CD4-positive, alpha-beta memory T cell (primary cell): Measurements from ENCODE around the gene CACNA1H. TPM values are rescaled to one million over a fixed set of nuclear protein-coding genes. Genes with fewer than 3 reads are reported as not detected.

Experiments
- CTCF ChIA-PET: fragments of 350-600 bp; sonication (Branson Sonifier 250); formaldehyde crosslinking; loops from one replicate; lab custom pipeline; 2021; ENCODE audit warnings: inconsistent platforms; ENCODE audit not compliant: partially characterized antibody; lab: Charles Lee
- POLR2A ChIA-PET: fragments of 350-600 bp; sonication (Branson Sonifier 250); formaldehyde crosslinking; loops from one replicate; lab custom pipeline; 2021; ENCODE audit not compliant: partially characterized antibody; lab: Charles Lee
- DNase-seq, 5 donors: peaks; one replicate each; pipeline versions ENCODE4 v3.0.0 to v3.0.0-alpha.2; 2020 to 2022; ENCODE audit warnings: mixed read lengths in 1 of 5
- H3K27ac ChIP-seq: one replicate; pipeline ENCODE4 v1.7.0; 2013; ENCODE audit warnings: low read depth, low read length
- H3K27me3 ChIP-seq: 2 replicates; pipeline ENCODE4 v1.7.0; 2013; ENCODE audit warnings: mild to moderate bottlenecking, low read length, moderate library complexity; ENCODE audit not compliant: insufficient read depth
- H3K36me3 ChIP-seq: 2 replicates; pipeline ENCODE4 v1.7.0; 2013; ENCODE audit warnings: mild to moderate bottlenecking, low read length, moderate library complexity; ENCODE audit not compliant: insufficient read depth
- H3K4me1 ChIP-seq: 2 replicates; pipeline ENCODE4 v1.7.0; 2013; ENCODE audit warnings: mild to moderate bottlenecking, low read length, moderate library complexity; ENCODE audit not compliant: insufficient read depth
- H3K4me3 ChIP-seq, 2 donors: one replicate each; pipeline ENCODE4 v1.7.0; 2013; ENCODE audit warnings: low read length in 2 of 2, mild to moderate bottlenecking in 1 of 2
- H3K9me3 ChIP-seq, 2 donors: one replicate each; pipeline ENCODE4 v1.7.0; 2013; ENCODE audit warnings: low read length in 2 of 2, control low read depth in 1 of 2; ENCODE audit not compliant: control insufficient read depth in 1 of 2
- H3K27ac Mint-ChIP-seq, 7 donors: one replicate each; pipeline ENCODE4 v1.8.0; 2020 to 2021; ENCODE audit warnings: mixed read lengths in 7 of 7, mild to moderate bottlenecking in 6 of 7, inconsistent platforms in 3 of 7, moderate library complexity in 3 of 7
- H3K27me3 Mint-ChIP-seq, 2 donors: one replicate each; pipeline ENCODE4 v1.8.0; 2020 to 2021; ENCODE audit warnings: mixed read lengths in 2 of 2
- H3K36me3 Mint-ChIP-seq, 2 donors: one replicate each; pipeline ENCODE4 v1.8.0; 2020 to 2021; ENCODE audit warnings: mixed read lengths in 2 of 2, inconsistent platforms in 1 of 2, mild to moderate bottlenecking in 1 of 2
- H3K4me1 Mint-ChIP-seq, 4 donors: one replicate each; pipeline ENCODE4 v1.8.0; 2020 to 2021; ENCODE audit warnings: mixed read lengths in 4 of 4, mild to moderate bottlenecking in 1 of 4
- H3K4me3 Mint-ChIP-seq, 8 donors: one replicate each; pipeline ENCODE4 v1.8.0; 2020 to 2021; ENCODE audit warnings: mixed read lengths in 8 of 8, mild to moderate bottlenecking in 7 of 8, moderate library complexity in 6 of 8, inconsistent platforms in 3 of 8
- H3K9me3 Mint-ChIP-seq, 8 donors: one replicate each; pipeline ENCODE4 v1.8.0; 2020 to 2021; ENCODE audit warnings: mixed read lengths in 8 of 8, mild to moderate bottlenecking in 5 of 8, inconsistent platforms in 3 of 8, moderate library complexity in 1 of 8
- intact Hi-C: fragments of 100-400 bp; cut with micrococcal nuclease; formaldehyde crosslinking; loops from one replicate; pipeline ENCODE4 v1.15.1; 2023
- polyA plus RNA-seq, 2 donors: library from polyadenylated mRNA; unstranded; fragments of 300-500 nt; fragmentation: Illumina TruSeq; gene quantifications; one replicate each; pipeline ENCODE4 v1.2.3, GENCODE V29; 2021
- total RNA-seq, 2 experiments: library from RNA; stranded (reverse); gene quantifications; one replicate each; pipeline ENCODE4 v1.2.3, GENCODE V29; 2021

The CACNA1H gene
- total and polyA plus RNA-seq, 4 experiments from 2014 or later: 0.48 to 2.1 (median 1.5) TPM

DNA sequence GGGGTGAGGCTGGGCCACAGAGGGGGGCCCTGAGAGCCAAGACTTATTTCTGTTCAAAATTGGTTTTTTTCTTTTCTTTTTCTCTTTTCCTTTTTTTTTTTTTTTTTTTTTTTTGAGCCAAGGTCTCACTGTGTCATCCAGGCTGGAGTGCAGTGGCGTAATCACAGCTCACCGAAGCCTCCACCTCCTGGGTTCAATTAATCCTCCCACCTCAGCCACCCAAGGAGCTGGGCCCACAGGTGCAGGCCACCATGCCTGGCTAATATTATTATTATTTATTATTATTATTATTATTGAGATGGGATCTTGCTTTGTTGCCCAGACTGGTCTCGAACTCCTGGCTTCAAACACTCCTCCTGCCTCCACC is 17.5 kb upstream of the CACNA1H start:
- Mint-ChIP-seq H3K36me3 (no peaks in the 10 kb centered on the region), H3K4me3 (no peak overlapping the region), H3K27me3 (peaks cover 0 to 2% of the 10 kb centered on the region in 2 donors), H3K4me1 (no peaks in the 10 kb centered on the region), H3K27ac (no peak overlapping the region), H3K9me3 (peaks cover 0 to 3% (median 0%) of the 10 kb centered on the region in 8 donors)
- intact Hi-C loops: no loop called here
- Histone ChIP-seq H3K9me3 (no peaks in the 10 kb centered on the region), H3K4me1 (no peaks in the 10 kb centered on the region), H3K4me3 (no peak overlapping the region), H3K27me3 (no peaks in the 10 kb centered on the region), H3K36me3 (no peaks in the 10 kb centered on the region), H3K27ac (no peak overlapping the region)
- DNase-seq: no peak
- ChIA-PET POLR2A (no interaction called here), CTCF (no interaction called here)

DNA sequence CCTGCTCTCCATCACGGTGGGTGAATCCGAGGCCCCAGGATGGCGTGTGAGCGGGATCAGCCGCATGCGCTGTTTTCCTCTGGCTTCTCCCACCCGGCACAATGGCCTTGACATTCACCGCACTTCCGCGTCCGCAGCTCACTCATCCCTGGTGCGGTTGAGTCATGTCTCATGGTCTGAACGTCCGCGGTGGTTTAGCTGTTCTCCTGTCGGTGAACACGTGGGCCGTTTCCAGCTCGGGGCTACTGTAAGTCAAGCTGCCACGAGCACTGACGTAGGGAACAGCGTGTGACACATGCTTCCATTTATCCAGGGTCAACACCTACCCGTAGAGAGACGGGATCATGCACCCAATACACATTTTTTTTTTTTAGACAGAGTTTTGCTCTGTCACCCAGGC is 15.3 kb upstream of the CACNA1H start:
- H3K36me3 Mint-ChIP-seq: no peaks in the 10 kb centered on the region

DNA sequence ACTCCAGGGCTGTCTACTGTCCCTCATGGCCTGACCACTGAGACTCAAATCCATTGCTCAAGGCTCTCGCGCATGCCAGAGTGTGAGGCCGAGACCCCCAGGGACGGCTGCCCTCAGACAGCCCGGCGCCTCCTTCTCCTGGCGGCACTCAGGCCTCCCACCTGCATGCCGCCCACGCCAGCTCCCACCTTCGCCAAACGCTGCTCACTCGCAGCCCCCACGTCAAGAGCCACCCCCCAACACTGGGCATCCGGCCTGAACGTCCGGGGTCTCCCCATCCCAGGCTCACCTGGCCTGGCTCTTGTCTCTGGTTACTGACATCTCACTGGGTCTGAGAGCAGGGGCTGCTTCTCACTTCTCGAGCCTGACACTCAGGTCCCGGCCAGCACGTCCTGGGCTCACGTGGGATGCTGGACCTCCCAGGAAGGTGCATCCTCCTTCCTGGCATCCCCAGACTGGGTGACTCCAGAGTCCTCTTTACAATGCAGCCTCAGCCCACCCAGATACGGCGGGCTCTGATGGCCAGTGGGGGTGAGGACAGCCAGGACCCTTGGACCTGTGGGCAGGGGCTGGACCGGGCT is 12.2 kb upstream of the CACNA1H start:
- CTCF ChIA-PET: no interaction called here
- H3K4me1 Mint-ChIP-seq: peaks cover 0 to 2% (median 0%) of the 10 kb centered on the region in 4 donors
- POLR2A ChIA-PET: no interaction called here
- H3K4me3 Mint-ChIP-seq: no peak overlapping the region
- H3K4me3 ChIP-seq: no peak overlapping the region
- no peaks in the 10 kb centered on the region for H3K36me3 ChIP-seq
- H3K9me3 ChIP-seq: no peaks in the 10 kb centered on the region
- peaks cover 2 to 3% of the 10 kb centered on the region in 2 donors for H3K27me3 Mint-ChIP-seq
- DNase-seq: no peak
- intact Hi-C loops: no loop called here
- peaks cover 0 to 3% (median 0%) of the 10 kb centered on the region in 8 donors for H3K9me3 Mint-ChIP-seq
- no peaks in the 10 kb centered on the region for H3K36me3 Mint-ChIP-seq
- no peaks in the 10 kb centered on the region for H3K27me3 ChIP-seq
- H3K27ac ChIP-seq: no peak overlapping the region
- H3K27ac Mint-ChIP-seq: no peak overlapping the region
- H3K4me1 ChIP-seq: no peaks in the 10 kb centered on the region

More for the DNA sequence above, 15.3 kb upstream of the CACNA1H start:
- Mint-ChIP-seq H3K27ac (no peak overlapping the region), H3K9me3 (peaks cover 0 to 3% (median 0%) of the 10 kb centered on the region in 8 donors), H3K27me3 (peaks cover 2 to 3% of the 10 kb centered on the region in 2 donors), H3K4me3 (no peak overlapping the region), H3K4me1 (peaks cover 0 to 2% (median 0%) of the 10 kb centered on the region in 4 donors)
- no peaks in the 10 kb centered on the region for H3K27me3 ChIP-seq
- H3K4me3 ChIP-seq: no peak overlapping the region
- ChIA-PET POLR2A (no interaction called here), CTCF (no interaction called here)
- intact Hi-C loops: no loop called here
- no peaks in the 10 kb centered on the region for H3K9me3 ChIP-seq
- no peak overlapping the region for H3K27ac ChIP-seq
- no peaks in the 10 kb centered on the region for H3K4me1 ChIP-seq
- no peak for DNase-seq
- no peaks in the 10 kb centered on the region for H3K36me3 ChIP-seq

DNA sequence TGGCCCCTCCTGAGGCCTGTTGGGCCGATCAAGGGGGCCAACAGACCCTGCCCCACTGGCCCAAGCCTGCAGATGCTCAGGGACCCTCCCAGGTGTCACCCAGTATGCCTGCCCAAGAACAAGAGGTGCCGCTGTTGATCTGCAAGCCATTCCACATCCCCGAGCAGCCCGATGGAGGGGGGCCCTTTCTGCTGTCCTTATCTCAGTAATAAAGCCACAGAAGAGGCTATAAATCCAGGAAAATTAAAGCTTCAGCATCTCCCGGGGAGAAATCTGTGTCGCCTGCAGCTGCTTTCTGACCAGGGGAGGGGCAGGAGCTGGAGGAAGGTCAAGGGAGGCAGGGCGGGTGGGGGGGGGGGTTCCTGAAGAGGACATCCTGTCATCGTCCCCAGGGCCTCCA is 11.7 kb upstream of the CACNA1H start:
- Mint-ChIP-seq H3K36me3 (no peaks in the 10 kb centered on the region), H3K9me3 (peaks cover 0 to 1% (median 0%) of the 10 kb centered on the region in 8 donors), H3K4me1 (peaks cover 0 to 2% (median 0%) of the 10 kb centered on the region in 4 donors), H3K4me3 (no peak overlapping the region), H3K27ac (no peak overlapping the region), H3K27me3 (peaks cover 2 to 3% of the 10 kb centered on the region in 2 donors)
- Histone ChIP-seq H3K27ac (no peak overlapping the region), H3K36me3 (no peaks in the 10 kb centered on the region), H3K9me3 (no peaks in the 10 kb centered on the region), H3K4me3 (no peak overlapping the region), H3K27me3 (no peaks in the 10 kb centered on the region), H3K4me1 (no peaks in the 10 kb centered on the region)
- DNase-seq: no peak
- CTCF ChIA-PET: no interaction called here
- POLR2A ChIA-PET: no interaction called here
- intact Hi-C loops: no loop called here

DNA sequence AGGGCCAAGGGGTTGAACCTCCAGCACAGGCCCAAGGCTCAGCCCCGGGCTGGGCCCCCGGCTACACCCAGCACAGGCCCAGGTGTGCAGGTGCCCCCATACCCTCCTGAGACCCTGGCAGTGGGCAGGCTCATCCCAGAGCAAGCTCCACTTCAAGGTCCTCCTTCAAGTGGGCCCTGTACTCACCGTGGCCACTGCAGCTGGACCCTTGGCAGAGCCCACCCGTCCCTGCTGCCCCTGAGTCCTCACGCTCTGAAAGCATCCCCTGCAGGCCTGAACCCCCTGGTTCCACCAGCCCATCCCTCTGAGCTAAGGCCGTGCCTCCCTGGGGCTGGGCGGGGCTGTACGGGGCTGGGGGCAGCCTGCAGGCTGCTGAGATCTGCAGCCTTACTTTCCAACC is 11.2 kb upstream of the CACNA1H start:
- intact Hi-C loops: no loop called here
- Histone ChIP-seq H3K27ac (no peak overlapping the region), H3K4me3 (no peak overlapping the region), H3K9me3 (no peaks in the 10 kb centered on the region), H3K4me1 (no peaks in the 10 kb centered on the region), H3K27me3 (no peaks in the 10 kb centered on the region), H3K36me3 (no peaks in the 10 kb centered on the region)
- H3K4me3 Mint-ChIP-seq: no peak overlapping the region
- no peak overlapping the region for H3K27ac Mint-ChIP-seq
- H3K4me1 Mint-ChIP-seq: peaks cover 0 to 2% (median 0%) of the 10 kb centered on the region in 4 donors
- no peak for DNase-seq
- ChIA-PET POLR2A (no interaction called here), CTCF (no interaction called here)
- no peaks in the 10 kb centered on the region for H3K36me3 Mint-ChIP-seq
- H3K9me3 Mint-ChIP-seq: peaks cover 0 to 1% (median 0%) of the 10 kb centered on the region in 8 donors
- H3K27me3 Mint-ChIP-seq: peaks cover 2 to 3% of the 10 kb centered on the region in 2 donors

DNA sequence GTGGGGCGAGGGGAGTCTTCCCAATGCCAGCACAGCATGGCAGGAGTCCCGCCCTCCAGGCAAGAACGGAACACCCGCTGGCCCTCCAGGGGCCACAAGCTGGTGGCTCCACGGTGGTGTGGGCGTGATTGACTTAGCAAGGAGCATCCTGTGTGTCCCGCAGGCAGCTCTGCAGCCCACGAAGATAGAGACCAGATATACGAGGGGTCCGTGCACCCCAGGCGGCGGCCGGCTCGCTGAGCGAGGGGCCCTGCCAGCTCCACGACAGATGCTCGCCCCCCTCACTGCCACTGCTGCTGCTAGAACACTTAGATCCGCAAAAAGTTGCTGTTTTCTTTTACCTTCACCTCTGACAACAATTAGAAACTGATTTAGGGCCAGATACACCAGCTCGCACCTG is 10.0 kb upstream of the CACNA1H start:
- DNase-seq: no peak
- Mint-ChIP-seq H3K27me3 (peaks cover 2 to 3% of the 10 kb centered on the region in 2 donors), H3K36me3 (no peaks in the 10 kb centered on the region), H3K9me3 (peaks cover 0 to 7% (median under 1%) of the 10 kb centered on the region in 8 donors), H3K4me1 (peaks cover 0 to 2% (median 0%) of the 10 kb centered on the region in 4 donors), H3K27ac (no peak overlapping the region), H3K4me3 (no peak overlapping the region)
- POLR2A ChIA-PET: no interaction called here
- CTCF ChIA-PET: no interaction called here
- H3K27me3 ChIP-seq: no peaks in the 10 kb centered on the region
- H3K36me3 ChIP-seq: no peaks in the 10 kb centered on the region
- no peak overlapping the region for H3K4me3 ChIP-seq
- H3K9me3 ChIP-seq: no peaks in the 10 kb centered on the region
- intact Hi-C loops: no loop called here
- H3K27ac ChIP-seq: no peak overlapping the region
- H3K4me1 ChIP-seq: no peaks in the 10 kb centered on the region

DNA sequence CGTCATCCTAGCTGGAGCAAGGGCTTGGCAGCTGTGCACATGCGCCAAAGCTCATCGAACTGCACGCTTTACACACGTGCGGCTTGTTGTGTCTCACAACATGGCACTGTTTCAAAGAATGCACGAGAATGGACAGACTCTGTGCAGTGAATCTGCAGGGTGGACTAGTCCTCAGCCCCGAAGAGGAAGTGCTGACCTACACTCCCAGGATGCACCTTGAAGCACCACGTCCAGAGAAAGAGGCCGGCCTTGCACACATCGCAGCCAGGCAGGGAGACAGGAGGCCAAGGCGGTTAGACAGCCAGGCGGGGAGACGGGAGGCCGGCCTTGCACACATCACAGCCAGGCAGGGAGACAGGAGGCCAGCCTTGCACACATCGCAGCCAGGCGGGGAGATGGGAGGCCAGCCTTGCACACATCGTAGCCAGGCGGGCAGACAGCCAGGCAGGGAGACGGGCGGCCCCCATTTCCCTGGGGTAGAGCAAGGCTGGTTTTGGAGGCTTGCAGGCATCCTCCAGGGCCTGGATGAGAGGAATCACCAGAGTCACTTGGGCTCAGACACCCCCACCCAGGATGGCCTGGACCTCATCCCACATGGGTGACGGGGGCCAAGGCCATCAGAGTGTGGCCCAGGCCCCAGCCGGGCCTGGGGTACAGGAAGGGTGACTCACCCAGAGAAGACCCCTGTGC is 9.0 kb upstream of the CACNA1H start:
- DNase-seq: no peak
- H3K27me3 Mint-ChIP-seq: peaks cover 2 to 3% of the 10 kb centered on the region in 2 donors
- H3K4me3 Mint-ChIP-seq: no peak overlapping the region
- Histone ChIP-seq H3K27ac (no peak overlapping the region), H3K27me3 (no peaks in the 10 kb centered on the region), H3K36me3 (no peaks in the 10 kb centered on the region), H3K4me1 (no peaks in the 10 kb centered on the region), H3K9me3 (no peaks in the 10 kb centered on the region), H3K4me3 (no peak overlapping the region)
- ChIA-PET CTCF (no interaction called here), POLR2A (no interaction called here)
- H3K4me1 Mint-ChIP-seq: peaks cover 0 to 2% (median 0%) of the 10 kb centered on the region in 4 donors
- intact Hi-C loops: no loop called here
- H3K27ac Mint-ChIP-seq: no peak overlapping the region
- H3K36me3 Mint-ChIP-seq: no peaks in the 10 kb centered on the region
- peaks cover 0 to 8% (median 0%) of the 10 kb centered on the region in 8 donors for H3K9me3 Mint-ChIP-seq
